GM18951 (cell line): Measurements from ENCODE around the gene TMEM100.
A peak's percentile ranks its signal among the peaks of the same experiment; 100 is the strongest.

Experiments used
- POLR2A ChIP-seq: IDR thresholded peaks from 4 replicates; pipeline ENCODE4 v1.6.1; 2011; ENCODE audit warnings: mild to moderate bottlenecking; ENCODE audit not compliant: insufficient read length, insufficient read depth; ENCODE audit errors: extremely low read depth
- in situ Hi-C: fragments of 300-500 bp; cut with MboI; formaldehyde crosslinking; loops from one replicate; pipeline ENCODE4 v1.12.0; 2022; ENCODE audit warnings: low sequenced_read_pairs, mixed read lengths, inconsistent platforms; ENCODE audit not compliant: unreplicated experiment

Gene TMEM100

GRCh38 chr17:55756689-55757088 is 34.0 kb upstream of the TMEM100 start:
- TF ChIP-seq POLR2A = no peak
- in situ Hi-C loops = no loop called here

- no peak for TF ChIP-seq POLR2A
- in situ Hi-C loops = no loop called here
Observed at GRCh38 chr17:55751720-55752250, 29.1 kb upstream of the TMEM100 start.

- peak; percentile 69 for TF ChIP-seq POLR2A
- in situ Hi-C loops = no loop called here
Observed at GRCh38 chr17:55750750-55751657, 28.3 kb upstream of the TMEM100 start, which contains the start of gene PCTP. TSS of gene PCTP (plus strand) at chr17:55751051. CDS start at chr17:55751104, 53 bp downstream.

- in situ Hi-C loops = no loop called here
- TF ChIP-seq POLR2A = no peak
Observed at GRCh38 chr17:55749985-55750384, 27.3 kb upstream of the TMEM100 start.

- in situ Hi-C loops = no loop called here
- no peak for TF ChIP-seq POLR2A
Observed at GRCh38 chr17:55748841-55749240, 26.2 kb upstream of the TMEM100 start.

GRCh38 chr17:55747209-55747608 is 24.5 kb upstream of the TMEM100 start:
- in situ Hi-C loops = no loop called here
- no peak for TF ChIP-seq POLR2A

GRCh38 chr17:55746466-55746865 is 23.8 kb upstream of the TMEM100 start:
- in situ Hi-C loops = no loop called here
- TF ChIP-seq POLR2A = no peak

- in situ Hi-C loops = no loop called here
- TF ChIP-seq POLR2A = no peak
Observed at GRCh38 chr17:55745258-55745657, 22.6 kb upstream of the TMEM100 start.

GRCh38 chr17:55743103-55743679 is 20.5 kb upstream of the TMEM100 start:
- in situ Hi-C loops = no loop called here

GRCh38 chr17:55742272-55743102 is 19.8 kb upstream of the TMEM100 start:
- in situ Hi-C loops = no loop called here
- no peak for TF ChIP-seq POLR2A

More at GRCh38 chr17:55743103-55743679, 20.5 kb upstream of the TMEM100 start:
- no peak for TF ChIP-seq POLR2A

- in situ Hi-C loops = no loop called here
Observed at GRCh38 chr17:55741356-55741700, 18.7 kb upstream of the TMEM100 start.

GRCh38 chr17:55740511-55741355 is 18.1 kb upstream of the TMEM100 start:
- in situ Hi-C loops = no loop called here

More at GRCh38 chr17:55741356-55741700, 18.7 kb upstream of the TMEM100 start:
- no peak for TF ChIP-seq POLR2A

More at GRCh38 chr17:55740511-55741355, 18.1 kb upstream of the TMEM100 start:
- TF ChIP-seq POLR2A = no peak
